PFSK-1 (cell line): ENCODE measurements around the gene ACHE.

Source experiments
- FOXP2 ChIP-seq: optimal IDR thresholded peaks from 2 replicates; pipeline ENCODE3; 2011; ENCODE audit warnings: borderline replicate concordance, control low read depth, inconsistent platforms; ENCODE audit not compliant: insufficient read depth; ENCODE audit errors: extremely low read length, extremely low read depth
- POLR2AphosphoS5 ChIP-seq: IDR thresholded peaks from 2 replicates; pipeline ENCODE4 v1.6.1; 2012; ENCODE audit warnings: low read depth, mild to moderate bottlenecking, control low read depth, low read length, moderate library complexity
- REST ChIP-seq, 2 experiments: IDR thresholded peaks; 2 replicates each; pipeline versions ENCODE4 v1.6.1 to v1.8.0; 2011 to 2012; ENCODE audit warnings: low read depth in 2 of 2, low read length in 2 of 2, control low read depth in 1 of 2, inconsistent platforms in 1 of 2, mild to moderate bottlenecking in 1 of 2, moderate library complexity in 1 of 2; ENCODE audit not compliant: insufficient read depth in 1 of 2
- SIN3A ChIP-seq: IDR thresholded peaks from 2 replicates; pipeline ENCODE4 v1.6.1; 2012; ENCODE audit warnings: mild to moderate bottlenecking, low read length, moderate library complexity, borderline replicate concordance; ENCODE audit not compliant: insufficient read depth
- TAF1 ChIP-seq: IDR thresholded peaks from 2 replicates; pipeline ENCODE4 v1.6.1; 2012; ENCODE audit warnings: low read length, control low read depth, borderline replicate concordance; ENCODE audit not compliant: insufficient read depth

- no peak for TF ChIP-seq TAF1
- no peak for TF ChIP-seq POLR2AphosphoS5
- no peak for TF ChIP-seq REST (IDR thresholded peaks at IDR 0.05; ENCODE audit: insufficient read depth in 1 of 2, low read depth in 2 of 2, low read length in 2 of 2)
- TF ChIP-seq FOXP2, result no peak
- no peak for TF ChIP-seq SIN3A
Measured at GRCh38 chr7:100899432-100899831, 3.7 kb upstream of the ACHE start.
